GM23338 (cell line): Measurements from ENCODE around the gene UPK1A.

Experiments
- CTCF ChIP-seq, 2 experiments: fragments of 200-600 bp in 1 of 2; sonication (generic) in 1 of 2; conservative IDR thresholded peaks; 2 replicates each; pipeline versions ENCODE4 v1.5.1 to v1.6.1; 2016 to 2017; ENCODE audit warnings: antibody characterized with exemption in 2 of 2, low read depth in 2 of 2, mild to moderate bottlenecking in 2 of 2, moderate library complexity in 1 of 2
- EZH2 ChIP-seq: fragments of 200-600 bp; sonication (generic); IDR thresholded peaks from one replicate; pipeline ENCODE4 v1.8.0; 2017; ENCODE audit warnings: antibody characterized with exemption, mild to moderate bottlenecking, low read depth; ENCODE audit not compliant: unreplicated experiment
- EZH2phosphoT487 ChIP-seq: fragments of 200-600 bp; sonication (generic); IDR thresholded peaks from one replicate; pipeline ENCODE4 v1.8.1; 2018; ENCODE audit warnings: antibody characterized with exemption; ENCODE audit not compliant: unreplicated experiment
- POLR2AphosphoS5 ChIP-seq: IDR thresholded peaks from 2 replicates; pipeline ENCODE4 v1.6.1; 2016; ENCODE audit warnings: antibody characterized with exemption, low read depth
- REST ChIP-seq: IDR thresholded peaks from one replicate; pipeline ENCODE4 v1.6.1; 2018; ENCODE audit warnings: antibody characterized with exemption; ENCODE audit not compliant: unreplicated experiment
- ZNF114 ChIP-seq: fragments of 250-450 bp; sonication (Bioruptor Pico); IDR thresholded peaks from 2 replicates; pipeline ENCODE4 v1.5.0; 2020; ENCODE audit warnings: mild to moderate bottlenecking, moderate library complexity

GRCh38 chr19:35621708-35622107 is 44.6 kb upstream of the UPK1A start:
- TF ChIP-seq CTCF (conservative IDR thresholded peaks at IDR 0.05; ENCODE audit: low read depth in 2 of 2), result no peak
- no peak for TF ChIP-seq POLR2AphosphoS5
- TF ChIP-seq EZH2, result no peak
- no peak for TF ChIP-seq REST
- TF ChIP-seq EZH2phosphoT487, result no peak
- no peak for TF ChIP-seq ZNF114 (CRISPR knock-in tag)
